Stimulated activated CD4-positive, alpha-beta T cell treated with anti-CD3 and anti-CD28 coated beads, Interleukin-12 subunit alpha, Interleukin-12 subunit beta, amount 100 ng/mL, for 24 hours (primary cell): ENCODE results near the gene TLE3.

ENCODE experiments used
- DNase-seq, 2 experiments: peaks; one replicate each; pipeline ENCODE4 v3.0.0-alpha.2; 2020; ENCODE audit warnings: low read depth in 2 of 2

The TLE3 gene

GRCh38 chr15:70006259-70007147 is 91.2 kb downstream of the TLE3 start:
- no peak for DNase-seq

- DNase-seq, result no peak
These were observed 92.9 kb downstream of the TLE3 start for GRCh38 chr15:70004826-70005225.

GRCh38 chr15:70002897-70003296 is 94.8 kb downstream of the TLE3 start:
- no peak for DNase-seq

GRCh38 chr15:70001859-70002258 is 95.9 kb downstream of the TLE3 start:
- DNase-seq, result no peak

DNA sequence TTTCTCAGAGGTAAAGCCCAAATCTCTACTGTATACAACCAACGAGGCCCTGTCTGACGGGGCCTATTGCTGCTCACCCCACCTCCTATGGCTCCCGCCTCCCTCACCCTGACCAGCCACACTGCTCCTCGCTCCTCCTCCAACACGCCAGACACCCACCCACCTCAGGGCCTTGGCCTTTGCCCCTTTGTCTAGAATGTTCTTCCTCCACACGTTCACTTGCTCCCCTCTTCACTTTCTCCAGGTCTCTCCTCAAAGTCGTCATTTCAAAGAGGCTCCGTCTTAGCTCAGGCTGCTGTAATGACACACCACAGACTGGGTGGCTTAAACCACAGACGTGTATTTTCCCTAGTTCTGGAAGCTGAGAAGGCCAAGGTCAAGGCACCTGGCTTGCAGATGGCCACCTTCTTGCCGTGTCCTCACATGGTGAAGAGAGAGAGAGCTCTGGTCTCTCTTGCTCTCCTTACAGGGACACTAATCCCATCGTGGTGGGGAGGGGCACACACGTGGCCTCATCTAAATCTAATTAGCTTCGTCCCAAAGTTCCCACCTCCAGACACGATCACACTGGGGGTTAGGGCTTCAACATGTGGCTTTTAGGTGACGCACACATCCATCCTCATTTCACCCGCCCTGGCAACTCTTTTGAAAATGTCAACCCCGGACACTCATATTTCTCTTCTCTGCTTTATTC is 98.2 kb downstream of the TLE3 start:
- no peak for DNase-seq

- no peak for DNase-seq
These were observed 99.0 kb downstream of the TLE3 start for GRCh38 chr15:69998541-69999391.

DNA sequence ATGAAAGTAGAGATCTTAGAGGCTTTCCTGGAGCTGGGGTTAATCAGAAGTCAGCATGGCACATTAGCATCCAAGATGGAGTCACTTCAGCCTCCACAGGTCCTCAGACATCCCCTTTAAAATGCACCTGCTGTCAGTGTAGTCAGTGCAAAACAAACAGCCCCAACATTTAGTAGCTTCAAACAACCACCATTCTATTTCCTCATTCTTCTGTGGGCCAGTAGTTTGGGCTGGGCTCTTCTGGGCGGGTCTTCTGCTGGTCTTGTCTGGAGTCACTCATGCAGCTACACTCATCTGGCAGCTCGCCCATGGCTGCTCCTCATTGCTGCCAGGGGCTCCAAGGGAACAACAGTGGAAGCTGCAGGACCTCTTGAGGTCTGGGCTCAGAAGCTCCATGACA is 99.9 kb downstream of the TLE3 start:
- DNase-seq, result no peak
